Activated naive CD8-positive, alpha-beta T cell treated with anti-CD3 and anti-CD28 coated beads, Interleukin-2, amount 50 U/mL, for 24 hours (primary cell): Measurements from ENCODE around the gene FADS1.

Experiments used
- ATAC-seq: fragments of 150-1000 bp; cut with Tn5 transposase; one replicate; pipeline ENCODE4 v1.10.0; 2021
- DNase-seq: peaks from one replicate; pipeline ENCODE4 v3.0.0; 2021
- H3K27ac Mint-ChIP-seq: one replicate; pipeline ENCODE4 v1.8.0; 2021; ENCODE audit warnings: mild to moderate bottlenecking, mixed read lengths
- H3K27me3 Mint-ChIP-seq: one replicate; pipeline ENCODE4 v1.8.0; 2021; ENCODE audit warnings: mixed read lengths
- H3K36me3 Mint-ChIP-seq: one replicate; pipeline ENCODE4 v1.8.0; 2021; ENCODE audit warnings: low read depth, mixed read lengths
- H3K4me1 Mint-ChIP-seq: one replicate; pipeline ENCODE4 v1.8.0; 2021; ENCODE audit warnings: mixed read lengths
- H3K4me3 Mint-ChIP-seq: one replicate; pipeline ENCODE4 v1.8.0; 2021; ENCODE audit warnings: mild to moderate bottlenecking, moderate library complexity, mixed read lengths
- H3K9me3 Mint-ChIP-seq: one replicate; pipeline ENCODE4 v1.8.0; 2021; ENCODE audit warnings: mixed read lengths

The FADS1 gene

GRCh38 chr11:61761440-61762222 is 55.2 kb downstream of the FADS1 start:
- H3K27ac Mint-ChIP-seq = no peak overlapping the region
- H3K4me3 Mint-ChIP-seq = no peak overlapping the region
- H3K36me3 Mint-ChIP-seq = no peaks in the 10 kb centered on the region
- H3K9me3 Mint-ChIP-seq = no peaks in the 10 kb centered on the region
- peaks cover 5% of the 10 kb centered on the region for H3K27me3 Mint-ChIP-seq
- DNase-seq (no peak), ATAC-seq (no peak)
- H3K4me1 Mint-ChIP-seq = peaks cover 5% of the 10 kb centered on the region

- Mint-ChIP-seq H3K36me3 (no peaks in the 10 kb centered on the region), H3K27me3 (peaks cover 5% of the 10 kb centered on the region), H3K27ac (no peak overlapping the region), H3K4me3 (no peak overlapping the region), H3K9me3 (no peaks in the 10 kb centered on the region), H3K4me1 (peaks cover 12% of the 10 kb centered on the region)
- ATAC-seq (no peak), DNase-seq (no peak)
These were observed 55.9 kb downstream of the FADS1 start for GRCh38 chr11:61760946-61761345.

- Mint-ChIP-seq H3K36me3 (no peaks in the 10 kb centered on the region), H3K27ac (no peak overlapping the region), H3K27me3 (peaks cover 17% of the 10 kb centered on the region), H3K4me3 (no peak overlapping the region), H3K4me1 (peaks cover 19% of the 10 kb centered on the region), H3K9me3 (no peaks in the 10 kb centered on the region)
- no peak for DNase-seq
- no peak for ATAC-seq
These were observed 59.5 kb downstream of the FADS1 start for GRCh38 chr11:61757213-61757862.

- H3K36me3 Mint-ChIP-seq = no peaks in the 10 kb centered on the region
- no peak overlapping the region for H3K4me3 Mint-ChIP-seq
- H3K9me3 Mint-ChIP-seq = no peaks in the 10 kb centered on the region
- ATAC-seq = peak; percentile 53
- H3K27ac Mint-ChIP-seq = no peak overlapping the region
- peaks cover 18% of the 10 kb centered on the region for H3K27me3 Mint-ChIP-seq
- DNase-seq = peak; percentile 33
- peaks cover 22% of the 10 kb centered on the region for H3K4me1 Mint-ChIP-seq
These were observed 60.2 kb downstream of the FADS1 start for GRCh38 chr11:61756452-61757212.

GRCh38 chr11:61756147-61756451 is 60.7 kb downstream of the FADS1 start:
- DNase-seq (no peak), ATAC-seq (no peak)
- H3K27me3 Mint-ChIP-seq = peaks cover 20% of the 10 kb centered on the region
- H3K4me3 Mint-ChIP-seq = no peak overlapping the region
- H3K36me3 Mint-ChIP-seq = no peaks in the 10 kb centered on the region
- peaks cover 22% of the 10 kb centered on the region for H3K4me1 Mint-ChIP-seq
- no peaks in the 10 kb centered on the region for H3K9me3 Mint-ChIP-seq
- no peak overlapping the region for H3K27ac Mint-ChIP-seq

GRCh38 chr11:61754534-61755482 is 62.0 kb downstream of the FADS1 start:
- no peak overlapping the region for H3K4me3 Mint-ChIP-seq
- H3K4me1 Mint-ChIP-seq = peaks cover 22% of the 10 kb centered on the region
- ATAC-seq = no peak
- H3K27ac Mint-ChIP-seq = no peak overlapping the region
- no peaks in the 10 kb centered on the region for H3K9me3 Mint-ChIP-seq
- DNase-seq = no peak
- peaks cover 24% of the 10 kb centered on the region for H3K27me3 Mint-ChIP-seq
- H3K36me3 Mint-ChIP-seq = no peaks in the 10 kb centered on the region

- H3K36me3 Mint-ChIP-seq = no peaks in the 10 kb centered on the region
- H3K4me1 Mint-ChIP-seq = peaks cover 22% of the 10 kb centered on the region
- no peak overlapping the region for H3K27ac Mint-ChIP-seq
- peaks cover 31% of the 10 kb centered on the region for H3K27me3 Mint-ChIP-seq
- no peaks in the 10 kb centered on the region for H3K9me3 Mint-ChIP-seq
- ATAC-seq (no peak), DNase-seq (no peak)
- no peak overlapping the region for H3K4me3 Mint-ChIP-seq
These were observed 63.1 kb downstream of the FADS1 start for GRCh38 chr11:61753672-61754071.

GRCh38 chr11:61752925-61753521 is 63.8 kb downstream of the FADS1 start:
- H3K4me1 Mint-ChIP-seq = peaks cover 22% of the 10 kb centered on the region
- H3K4me3 Mint-ChIP-seq = peak overlapping the region; percentile 65
- DNase-seq (no peak), ATAC-seq (no peak)
- H3K27ac Mint-ChIP-seq = no peak overlapping the region
- no peaks in the 10 kb centered on the region for H3K9me3 Mint-ChIP-seq
- no peaks in the 10 kb centered on the region for H3K36me3 Mint-ChIP-seq
- H3K27me3 Mint-ChIP-seq = peaks cover 31% of the 10 kb centered on the region

- Mint-ChIP-seq H3K4me3 (peak within 1 kb of the TSS; percentile 65), H3K27me3 (peaks cover 31% of the 10 kb centered on the region), H3K4me1 (peaks cover 22% of the 10 kb centered on the region), H3K9me3 (no peaks in the 10 kb centered on the region), H3K36me3 (no peaks in the 10 kb centered on the region), H3K27ac (no peak within 1 kb of the TSS)
- ATAC-seq (peak; percentile 78), DNase-seq (peak; percentile 75)
These were observed 64.5 kb downstream of the FADS1 start, which contains the start of gene MYRF for GRCh38 chr11:61752117-61752924. Gene MYRF, plus strand, starts transcription at chr11:61752636. Its CDS starts 109 bp downstream, at chr11:61752745.

- H3K36me3 Mint-ChIP-seq = no peaks in the 10 kb centered on the region
- H3K27me3 Mint-ChIP-seq = peaks cover 31% of the 10 kb centered on the region
- no peaks in the 10 kb centered on the region for H3K9me3 Mint-ChIP-seq
- no peak for ATAC-seq
- peaks cover 14% of the 10 kb centered on the region for H3K4me1 Mint-ChIP-seq
- H3K27ac Mint-ChIP-seq = no peak overlapping the region
- H3K4me3 Mint-ChIP-seq = no peak overlapping the region
- DNase-seq = no peak
These were observed 65.4 kb downstream of the FADS1 start for GRCh38 chr11:61751384-61751783.

GRCh38 chr11:61750631-61751273 is 66.1 kb downstream of the FADS1 start:
- peaks cover 31% of the 10 kb centered on the region for H3K27me3 Mint-ChIP-seq
- no peaks in the 10 kb centered on the region for H3K9me3 Mint-ChIP-seq
- DNase-seq (no peak), ATAC-seq (no peak)
- H3K27ac Mint-ChIP-seq = no peak overlapping the region
- H3K4me3 Mint-ChIP-seq = no peak overlapping the region
- no peaks in the 10 kb centered on the region for H3K36me3 Mint-ChIP-seq
- peaks cover 8% of the 10 kb centered on the region for H3K4me1 Mint-ChIP-seq
